IMR-90 (cell line): ENCODE measurements around the gene DNAJC25. TPM values are rescaled to one million over a fixed set of nuclear protein-coding genes. Genes with fewer than 3 reads are reported as not detected.

ENCODE experiments used
- ATAC-seq: fragments of 200-7000 bp; cut with Tn5 transposase; 2 replicates; pipeline ENCODE4 v1.9.1; 2020; ENCODE audit warnings: low read depth, mild to moderate bottlenecking, moderate library complexity
- BruUV-seq: library from RNA; stranded (reverse); fragments of 400-500 nt; replicated peaks from 2 replicates; lab custom pipeline; 2021; lab: Mats Ljungman, UMichigan
- CTCF ChIA-PET: fragments of 300-600 bp; formaldehyde crosslinking; extraction: SDS; loops from one replicate; lab custom pipeline; 2021; ENCODE audit warnings: antibody characterized with exemption; lab: Yijun Ruan, JAX
- POLR2A ChIA-PET: fragments of 300-600 bp; sonication (Branson Sonifier 250); formaldehyde crosslinking; loops from one replicate; lab custom pipeline; 2022; ENCODE audit warnings: antibody characterized with exemption; ENCODE audit not compliant: unreplicated experiment; lab: Charles Lee
- DNase-seq: peaks from one replicate; pipeline ENCODE4 v3.0.0; 2013
- H2AFZ ChIP-seq: replicated peaks from 2 replicates; pipeline ENCODE3; 2013; ENCODE audit warnings: low read length, mild to moderate bottlenecking; ENCODE audit not compliant: poor library complexity
- H2AK5ac ChIP-seq: 2 replicates; pipeline ENCODE4 v1.6.1; 2013; ENCODE audit warnings: low read depth, low read length, inconsistent platforms
- H2AK9ac ChIP-seq: replicated peaks from 2 replicates; pipeline ENCODE3; 2013; ENCODE audit warnings: mild to moderate bottlenecking, low read depth, low read length, moderate library complexity; ENCODE audit not compliant: poor library complexity
- H2BK120ac ChIP-seq: 2 replicates; pipeline ENCODE4 v1.6.1; 2013; ENCODE audit warnings: low read depth, low read length, inconsistent platforms
- H2BK15ac ChIP-seq: 3 replicates; pipeline ENCODE4 v1.6.1; 2013; ENCODE audit warnings: low read depth, low read length, inconsistent platforms
- H2BK20ac ChIP-seq: 2 replicates; pipeline ENCODE4 v1.6.1; 2013; ENCODE audit warnings: low read depth, mild to moderate bottlenecking, inconsistent platforms, low read length, moderate library complexity
- H2BK5ac ChIP-seq: 2 replicates; pipeline ENCODE4 v1.6.1; 2013; ENCODE audit warnings: mild to moderate bottlenecking, low read depth, low read length, inconsistent platforms; ENCODE audit not compliant: poor library complexity, severe bottlenecking
- H3K14ac ChIP-seq: replicated peaks from 2 replicates; pipeline ENCODE4 v1.6.1; 2013; ENCODE audit warnings: low read depth, low read length, inconsistent platforms
- H3K18ac ChIP-seq: 2 replicates; pipeline ENCODE4 v1.6.1; 2013; ENCODE audit warnings: low read depth, low read length, control low read depth
- H3K23ac ChIP-seq: 2 replicates; pipeline ENCODE4 v1.6.1; 2013; ENCODE audit warnings: low read depth, low read length, inconsistent platforms
- H3K27ac ChIP-seq: 2 replicates; pipeline ENCODE4 v1.5.1; 2013; ENCODE audit warnings: mild to moderate bottlenecking, control low read depth, low read length; ENCODE audit not compliant: insufficient read depth
- H3K27me3 ChIP-seq: 2 replicates; pipeline ENCODE4 v1.6.1; 2013; ENCODE audit warnings: low read length; ENCODE audit not compliant: control insufficient read depth, insufficient read depth
- H3K36me3 ChIP-seq: 2 replicates; pipeline ENCODE4 v1.6.1; 2013; ENCODE audit warnings: low read length, mixed read lengths; ENCODE audit not compliant: control insufficient read depth, insufficient read depth
- H3K4ac ChIP-seq: 2 replicates; pipeline ENCODE4 v1.6.1; 2013; ENCODE audit warnings: low read depth, low read length, inconsistent platforms
- H3K4me1 ChIP-seq: 2 replicates; pipeline ENCODE4 v1.6.1; 2013; ENCODE audit warnings: low read length, mixed read lengths; ENCODE audit not compliant: control insufficient read depth, insufficient read depth
- H3K4me2 ChIP-seq: 2 replicates; pipeline ENCODE4 v1.6.1; 2013; ENCODE audit warnings: low read depth, mild to moderate bottlenecking, control low read depth, low read length, moderate library complexity
- H3K4me3 ChIP-seq: 2 replicates; pipeline ENCODE4 v1.5.1; 2013; ENCODE audit warnings: low read depth, mild to moderate bottlenecking, control low read depth, low read length, moderate library complexity; ENCODE audit not compliant: insufficient read depth
- H3K56ac ChIP-seq: 2 replicates; pipeline ENCODE4 v1.6.1; 2013; ENCODE audit warnings: low read length, inconsistent platforms; ENCODE audit not compliant: insufficient read depth; ENCODE audit errors: extremely low read depth
- H3K79me1 ChIP-seq, 2 experiments: 2 replicates each; pipeline ENCODE4 v1.6.1; 2013; ENCODE audit warnings: low read length in 2 of 2, inconsistent platforms in 1 of 2, low read depth in 1 of 2
- H3K9ac ChIP-seq: 2 replicates; pipeline ENCODE4 v1.6.1; 2013; ENCODE audit warnings: low read depth, low read length, control low read depth
- H3K9me1 ChIP-seq: 2 replicates; pipeline ENCODE4 v1.6.1; 2013; ENCODE audit warnings: low read length, inconsistent platforms; ENCODE audit not compliant: insufficient read depth
- H3K9me3 ChIP-seq: 2 replicates; pipeline ENCODE4 v1.6.1; 2013; ENCODE audit warnings: low read length; ENCODE audit not compliant: control insufficient read depth, insufficient read depth
- H4K20me1 ChIP-seq: 2 replicates; pipeline ENCODE4 v1.6.1; 2013; ENCODE audit warnings: low read length, inconsistent platforms; ENCODE audit not compliant: insufficient read depth
- H4K5ac ChIP-seq: 2 replicates; pipeline ENCODE4 v1.6.1; 2013; ENCODE audit warnings: mild to moderate bottlenecking, low read depth, low read length, control low read depth
- H4K8ac ChIP-seq, 2 experiments: 2 replicates each; pipeline ENCODE4 v1.6.1; 2013; ENCODE audit warnings: low read depth in 2 of 2, low read length in 2 of 2, control low read depth in 1 of 2, inconsistent platforms in 1 of 2
- H4K91ac ChIP-seq: 2 replicates; pipeline ENCODE4 v1.6.1; 2013; ENCODE audit warnings: low read depth, low read length, inconsistent platforms; ENCODE audit not compliant: insufficient read depth
- CEBPB ChIP-seq: IDR thresholded peaks from 2 replicates; pipeline ENCODE4 v1.6.1; 2012; ENCODE audit warnings: low read depth, low read length, improper control_type of control experiment
- RFX5 ChIP-seq: IDR thresholded peaks from 2 replicates; pipeline ENCODE4 v1.8.0; 2012; ENCODE audit warnings: low read depth, mild to moderate bottlenecking, low read length, moderate library complexity
- WGBS, 2 experiments: methylation state at CpG; one replicate each; pipeline versions ENCODE4 v1.1.5 to v1.1.7; 2013; ENCODE audit warnings: missing lambda C conversion rate in 2 of 2; ENCODE audit not compliant: insufficient read length in 1 of 2; ENCODE audit errors: extremely low coverage in 2 of 2; 5-methylcytosine and 5-hydroxymethylcytosine counted together
- dilution Hi-C: fragments of 300-500 bp; cut with HindIII; formaldehyde crosslinking; loops from one replicate; pipeline ENCODE4 v1.14.3; 2018; ENCODE audit warnings: low sequenced_read_pairs; ENCODE audit not compliant: unreplicated experiment
- in situ Hi-C: fragments of 300-500 bp; cut with MboI; formaldehyde crosslinking; loops from 3 replicates; pipeline ENCODE4 v1.14.3; 2019; ENCODE audit warnings: low sequenced_read_pairs, inconsistent platforms, mixed read lengths
- intact Hi-C: fragments of 100-400 bp; cut with micrococcal nuclease; formaldehyde crosslinking; loops from 2 replicates; pipeline ENCODE4 v1.10.0; 2022
- polyA plus RNA-seq, 3 experiments: library from polyadenylated mRNA; depleted of rRNA; stranded (reverse); fragments of >200 nt; gene quantifications; 2 replicates each; pipeline ENCODE4 v1.2.3, GENCODE V29; 2012; ENCODE audit warnings: low replicate concordance in 1 of 3
- total RNA-seq: library from RNA; depleted of rRNA; stranded (reverse); fragments of >200 nt; gene quantifications from 2 replicates; pipeline ENCODE4 v1.2.3, GENCODE V29; 2012

The DNAJC25 gene
- total and polyA plus RNA-seq, 2 of the 4 experiments (the other 2 are of a cell fraction): 3.2 to 6.6 TPM

DNA sequence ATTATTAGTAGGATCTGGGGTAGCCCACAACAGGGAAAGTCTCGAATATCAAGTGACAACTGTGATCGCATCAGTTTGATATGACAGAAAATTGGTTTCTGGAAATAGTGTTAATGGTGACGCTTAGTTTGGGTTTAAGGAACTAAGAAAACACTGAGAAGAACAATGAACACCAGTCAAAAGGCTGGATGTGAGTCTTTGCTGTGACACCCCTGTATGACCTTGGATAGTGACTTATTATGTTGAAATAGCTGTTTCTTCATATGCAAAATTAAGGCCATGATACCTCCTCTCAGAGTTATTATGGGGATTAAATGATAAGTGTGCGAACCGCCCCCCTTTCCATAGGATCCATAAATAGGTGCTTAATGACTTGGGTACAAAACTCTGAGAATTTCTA, 926 bp downstream of the DNAJC25 start:
- peak overlapping the region; percentile 45 for H2BK5ac ChIP-seq
- no peak for DNase-seq
- no peaks in the 10 kb centered on the region for H3K9me3 ChIP-seq
- no peak overlapping the region for H2AFZ ChIP-seq
- in situ Hi-C loops (no loop called here), dilution Hi-C loops (no loop called here), intact Hi-C loops (loop anchor here (10.0 kb wide), 1 partner anchor 443 kb away; no protein-coding TSS in a partner anchor)
- no peak overlapping the region for H2BK15ac ChIP-seq
- H3K27ac ChIP-seq: peak overlapping the region; percentile 82; the same call in 1 of the 2 replicates
- peak overlapping the region; percentile 50; the same call in 1 of the 2 replicates for H2AK5ac ChIP-seq
- H3K79me1 ChIP-seq: peaks cover 6 to 60% of the 10 kb centered on the region in 2 experiments
- H3K4me2 ChIP-seq: peak overlapping the region; percentile 99
- H3K23ac ChIP-seq: peak overlapping the region; percentile 95; the same call in 1 of the 2 replicates
- peak overlapping the region in 1 of 2 experiments; percentile 70; a peak in 1 of 4 replicates for H4K8ac ChIP-seq
- peaks cover 44% of the 10 kb centered on the region for H4K20me1 ChIP-seq
- peak overlapping the region; percentile 1; the same call in 1 of the 2 replicates for H4K5ac ChIP-seq
- TF ChIP-seq RFX5: no peak
- 0 out of 2 replicates have a peak, but pooled peaks have one; percentile 38 for TF ChIP-seq CEBPB
- ChIA-PET CTCF (interaction anchor here (0.6 to 1.0 kb wide), 2 partner anchors 17 to 96 kb away, joined by 3 to 4 read pairs; no protein-coding TSS in a partner anchor), POLR2A (no interaction called here)
- peak overlapping the region; percentile 83 for H3K56ac ChIP-seq
- peaks cover 1% of the 10 kb centered on the region; the same call in 1 of the 2 replicates for H3K4me1 ChIP-seq
- WGBS, 2 experiments: 28% methylated on average over 2 of the region's 5 CpGs; no CpG with 5 or more reads in 1 of the 2 experiments
- peak overlapping the region; percentile 85 for H3K14ac ChIP-seq
- H2BK120ac ChIP-seq: no peak overlapping the region
- peak overlapping the region; percentile 24; the same call in 1 of the 2 replicates for H3K18ac ChIP-seq
- H2AK9ac ChIP-seq: no peak overlapping the region
- H3K36me3 ChIP-seq: no peaks in the 10 kb centered on the region
- ATAC-seq: no peak
- H3K4me3 ChIP-seq: peak overlapping the region; percentile 70
- BruUV-seq: no TSS peak
- H2BK20ac ChIP-seq: no peak overlapping the region
- H3K4ac ChIP-seq: peak overlapping the region; percentile 43; the same call in 1 of the 2 replicates
- H3K9me1 ChIP-seq: peaks cover 9% of the 10 kb centered on the region; the same call in 1 of the 2 replicates
- H4K91ac ChIP-seq: no peak overlapping the region
- H3K27me3 ChIP-seq: no peaks in the 10 kb centered on the region
- H3K9ac ChIP-seq: peak overlapping the region; percentile 98
